ENCODE results near the gene KCNMB2.
"Not testable (repeated sequence)": the region's sequence is repeated elsewhere in the genome, so short reads cannot be mapped to it uniquely, and the experiment has no call there.

The KCNMB2 gene

GRCh38 chr3:178537122-178537705, 978 bp downstream of the KCNMB2 start:
- H3K9ac ChIP-seq (ENCODE audit: insufficient read length, low read depth) = no peak overlapping the region
- DNase-seq (ENCODE audit: low read depth, low spot score) = no peak
- H3K9me3 ChIP-seq (ENCODE audit: insufficient read depth, low read length) = no peaks in the 10 kb centered on the region
- no peaks in the 10 kb centered on the region for H3K27me3 ChIP-seq (ENCODE audit: insufficient read depth, insufficient read length)
- TF ChIP-seq ZNF274 (IDR thresholded peaks at IDR 0.05; ENCODE audit: low read depth, low read length) (no peak), SUZ12 (IDR thresholded peaks at IDR 0.05; ENCODE audit: extremely low read depth, insufficient read depth, insufficient read length) (no peak), YY1 (IDR thresholded peaks at IDR 0.05; ENCODE audit: insufficient read depth, insufficient read length) (no peak)
- no peak overlapping the region for H3K4me3 ChIP-seq (ENCODE audit: insufficient read length, low read depth)
- no peaks in the 10 kb centered on the region for H3K4me1 ChIP-seq (ENCODE audit: insufficient read depth, insufficient read length)
- H3K36me3 ChIP-seq (ENCODE audit: insufficient read depth, insufficient read length, low read length) = no peaks in the 10 kb centered on the region

DNA sequence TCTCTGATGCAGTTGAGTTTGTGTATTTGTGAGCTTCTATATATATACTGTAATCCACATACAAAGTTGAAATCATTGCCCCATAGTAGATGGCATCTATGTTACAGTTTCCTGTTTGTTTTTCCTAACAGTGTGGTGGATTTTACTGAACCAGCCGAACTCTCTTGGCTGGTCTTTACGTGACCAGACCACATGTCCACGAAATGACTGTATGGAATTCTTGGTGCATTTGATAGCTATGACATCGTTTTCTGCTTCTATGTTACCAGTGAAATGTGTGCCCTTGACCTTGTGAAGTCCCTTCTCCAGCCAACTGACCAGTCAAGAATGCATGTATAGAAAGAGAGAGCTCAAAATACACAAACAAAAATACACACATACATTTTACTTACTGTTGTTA, 1.8 kb downstream of the KCNMB2 start:
- H3K36me3 ChIP-seq (ENCODE audit: insufficient read depth, insufficient read length, low read length) = no peaks in the 10 kb centered on the region
- no peak for DNase-seq (ENCODE audit: low read depth, low spot score)
- H3K27me3 ChIP-seq (ENCODE audit: insufficient read depth, insufficient read length) = no peaks in the 10 kb centered on the region
- no peak overlapping the region for H3K9ac ChIP-seq (ENCODE audit: insufficient read length, low read depth)
- no peak overlapping the region for H3K4me3 ChIP-seq (ENCODE audit: insufficient read length, low read depth)
- H3K4me1 ChIP-seq (ENCODE audit: insufficient read depth, insufficient read length) = no peaks in the 10 kb centered on the region
- no peak for TF ChIP-seq SUZ12 (IDR thresholded peaks at IDR 0.05; ENCODE audit: extremely low read depth, insufficient read depth, insufficient read length)
- H3K9me3 ChIP-seq (ENCODE audit: insufficient read depth, low read length) = no peaks in the 10 kb centered on the region

DNA sequence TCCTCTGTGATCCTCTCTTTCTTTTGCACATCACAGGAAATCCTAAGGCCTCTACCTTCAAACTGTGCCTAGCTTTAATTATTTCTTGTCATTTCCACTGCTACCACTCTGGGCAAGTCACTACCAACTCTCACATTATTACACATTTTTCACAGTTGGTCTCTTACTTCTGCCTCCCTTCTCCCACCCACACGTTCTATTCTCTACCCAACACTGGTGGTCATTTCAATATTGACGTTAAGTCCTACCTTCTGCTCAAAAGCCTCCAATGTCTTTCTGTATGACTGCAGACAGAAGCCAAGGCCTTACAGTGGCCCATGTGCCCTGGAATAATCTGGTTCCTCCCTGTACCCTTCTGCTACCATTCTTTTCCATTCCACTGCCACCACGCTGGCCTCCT, 3.9 kb downstream of the KCNMB2 start:
- H3K36me3 ChIP-seq (ENCODE audit: insufficient read depth, insufficient read length, low read length) = no peaks in the 10 kb centered on the region
- DNase-seq (ENCODE audit: low read depth, low spot score) = no peak
- H3K4me3 ChIP-seq (ENCODE audit: insufficient read length, low read depth) = no peak overlapping the region
- no peaks in the 10 kb centered on the region for H3K9me3 ChIP-seq (ENCODE audit: insufficient read depth, low read length)
- H3K27me3 ChIP-seq (ENCODE audit: insufficient read depth, insufficient read length) = no peaks in the 10 kb centered on the region
- no peaks in the 10 kb centered on the region for H3K4me1 ChIP-seq (ENCODE audit: insufficient read depth, insufficient read length)
- no peak overlapping the region for H3K9ac ChIP-seq (ENCODE audit: insufficient read length, low read depth)
- TF ChIP-seq ZNF274 (IDR thresholded peaks at IDR 0.05; ENCODE audit: low read depth, low read length) = no peak
- no peak for TF ChIP-seq SUZ12 (IDR thresholded peaks at IDR 0.05; ENCODE audit: extremely low read depth, insufficient read depth, insufficient read length)
- TF ChIP-seq YY1 (IDR thresholded peaks at IDR 0.05; ENCODE audit: insufficient read depth, insufficient read length) = no peak

GRCh38 chr3:178545337-178545736, 9.1 kb downstream of the KCNMB2 start:
- H3K4me3 ChIP-seq (ENCODE audit: insufficient read length, low read depth) = no peak overlapping the region
- H3K9me3 ChIP-seq (ENCODE audit: insufficient read depth, low read length) = no peaks in the 10 kb centered on the region
- no peak overlapping the region for H3K9ac ChIP-seq (ENCODE audit: insufficient read length, low read depth)
- no peaks in the 10 kb centered on the region for H3K27me3 ChIP-seq (ENCODE audit: insufficient read depth, insufficient read length)
- TF ChIP-seq ZNF274 (IDR thresholded peaks at IDR 0.05; ENCODE audit: low read depth, low read length) (no peak), YY1 (IDR thresholded peaks at IDR 0.05; ENCODE audit: insufficient read depth, insufficient read length) (no peak), SUZ12 (IDR thresholded peaks at IDR 0.05; ENCODE audit: extremely low read depth, insufficient read depth, insufficient read length) (no peak)
- no peak for DNase-seq (ENCODE audit: low read depth, low spot score)
- H3K4me1 ChIP-seq (ENCODE audit: insufficient read depth, insufficient read length) = no peaks in the 10 kb centered on the region
- H3K36me3 ChIP-seq (ENCODE audit: insufficient read depth, insufficient read length, low read length) = no peaks in the 10 kb centered on the region

GRCh38 chr3:178546079-178546478, 9.8 kb downstream of the KCNMB2 start:
- DNase-seq (ENCODE audit: low read depth, low spot score) = no peak
- Histone ChIP-seq H3K4me1 (ENCODE audit: insufficient read depth, insufficient read length) (no peaks in the 10 kb centered on the region), H3K36me3 (ENCODE audit: insufficient read depth, insufficient read length, low read length) (no peaks in the 10 kb centered on the region), H3K9me3 (ENCODE audit: insufficient read depth, low read length) (no peaks in the 10 kb centered on the region), H3K9ac (ENCODE audit: insufficient read length, low read depth) (no peak overlapping the region), H3K4me3 (ENCODE audit: insufficient read length, low read depth) (no peak overlapping the region), H3K27me3 (ENCODE audit: insufficient read depth, insufficient read length) (no peaks in the 10 kb centered on the region)
- no peak for TF ChIP-seq SUZ12 (IDR thresholded peaks at IDR 0.05; ENCODE audit: extremely low read depth, insufficient read depth, insufficient read length)
- no peak for TF ChIP-seq YY1 (IDR thresholded peaks at IDR 0.05; ENCODE audit: insufficient read depth, insufficient read length)
- TF ChIP-seq ZNF274 (IDR thresholded peaks at IDR 0.05; ENCODE audit: low read depth, low read length) = no peak

GRCh38 chr3:178549426-178549825, 13.2 kb downstream of the KCNMB2 start:
- not testable (repeated sequence) for H3K27me3 ChIP-seq (ENCODE audit: insufficient read depth, insufficient read length); H3K4me1 ChIP-seq (ENCODE audit: insufficient read depth, insufficient read length); H3K36me3 ChIP-seq (ENCODE audit: insufficient read depth, insufficient read length, low read length)

GRCh38 chr3:178551916-178552321, 15.7 kb downstream of the KCNMB2 start:
- Histone ChIP-seq H3K36me3 (ENCODE audit: insufficient read depth, insufficient read length, low read length) (no peaks in the 10 kb centered on the region), H3K27me3 (ENCODE audit: insufficient read depth, insufficient read length) (no peaks in the 10 kb centered on the region), H3K9ac (ENCODE audit: insufficient read length, low read depth) (no peak overlapping the region), H3K4me1 (ENCODE audit: insufficient read depth, insufficient read length) (no peaks in the 10 kb centered on the region), H3K9me3 (ENCODE audit: insufficient read depth, low read length) (no peaks in the 10 kb centered on the region), H3K4me3 (ENCODE audit: insufficient read length, low read depth) (no peak overlapping the region)
- no peak for DNase-seq (ENCODE audit: low read depth, low spot score)
- TF ChIP-seq SUZ12 (IDR thresholded peaks at IDR 0.05; ENCODE audit: extremely low read depth, insufficient read depth, insufficient read length) = no peak

More at GRCh38 chr3:178549426-178549825, 13.2 kb downstream of the KCNMB2 start:
- H3K4me3 ChIP-seq (ENCODE audit: insufficient read length, low read depth); DNase-seq (ENCODE audit: low read depth, low spot score); H3K9me3 ChIP-seq (ENCODE audit: insufficient read depth, low read length); H3K9ac ChIP-seq (ENCODE audit: insufficient read length, low read depth): not testable (repeated sequence)

DNA sequence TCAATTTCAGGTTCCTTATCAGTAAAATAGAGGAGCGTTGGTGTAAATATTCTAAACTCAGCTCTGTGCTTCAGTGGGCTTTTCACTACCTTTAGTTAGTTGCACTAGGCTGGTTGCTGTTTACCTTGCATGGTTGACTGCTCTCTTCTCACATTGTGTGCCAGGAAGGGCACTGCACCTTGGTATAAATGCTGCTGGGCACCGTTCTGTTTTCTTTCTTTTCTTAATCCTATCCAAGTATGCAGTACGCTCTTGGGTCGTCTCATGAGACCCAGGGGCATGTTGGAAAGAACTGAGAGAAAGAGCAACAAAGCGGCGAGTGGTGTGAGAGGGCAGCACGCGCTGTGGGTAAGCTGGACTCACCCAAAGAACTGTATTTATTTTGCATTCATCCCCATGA, 22.4 kb downstream of the KCNMB2 start:
- no peak for TF ChIP-seq ZNF274 (IDR thresholded peaks at IDR 0.05; ENCODE audit: low read depth, low read length)
- no peak for TF ChIP-seq YY1 (IDR thresholded peaks at IDR 0.05; ENCODE audit: insufficient read depth, insufficient read length)
- TF ChIP-seq SUZ12 (IDR thresholded peaks at IDR 0.05; ENCODE audit: extremely low read depth, insufficient read depth, insufficient read length) = no peak
- DNase-seq (ENCODE audit: low read depth, low spot score) = no peak
- no peak overlapping the region for H3K9ac ChIP-seq (ENCODE audit: insufficient read length, low read depth)

More for the DNA sequence above, 22.4 kb downstream of the KCNMB2 start:
- Histone ChIP-seq H3K27me3 (ENCODE audit: insufficient read depth, insufficient read length) (no peaks in the 10 kb centered on the region), H3K9me3 (ENCODE audit: insufficient read depth, low read length) (no peaks in the 10 kb centered on the region), H3K4me3 (ENCODE audit: insufficient read length, low read depth) (no peak overlapping the region), H3K4me1 (ENCODE audit: insufficient read depth, insufficient read length) (no peaks in the 10 kb centered on the region), H3K36me3 (ENCODE audit: insufficient read depth, insufficient read length, low read length) (no peaks in the 10 kb centered on the region)

Data from NT2/D1 (cell line).